Suprapubic skin (tissue), 4 donors: ENCODE measurements around the gene RASD2.

Experiments
- CTCF ChIP-seq, 2 donors: fragments of 200-600 bp in 1 of 2; fragments of 450-650 bp in 1 of 2; sonication (generic) in 1 of 2; IDR thresholded peaks; one replicate each; pipeline ENCODE4 v1.5.1; 2016 to 2019; ENCODE audit warnings: antibody characterized with exemption in 2 of 2, mild to moderate bottlenecking in 1 of 2, moderate library complexity in 1 of 2
- POLR2A ChIP-seq, 2 donors: fragments of 450-650 bp; IDR thresholded peaks; one replicate each; pipeline ENCODE4 v1.6.1; 2017; ENCODE audit warnings: antibody characterized with exemption in 2 of 2, mild to moderate bottlenecking in 2 of 2, moderate library complexity in 2 of 2
- POLR2AphosphoS5 ChIP-seq, 3 donors: sonication (generic); formaldehyde crosslinking; IDR thresholded peaks; one replicate each; pipeline ENCODE4 v1.6.1; 2017; ENCODE audit warnings: antibody characterized with exemption in 3 of 3

GRCh38 chr22:35575116-35575748 lies 34.6 kb downstream of the RASD2 start:
- TF ChIP-seq CTCF (IDR thresholded peaks at IDR 0.05) (no peak), POLR2A (IDR thresholded peaks at IDR 0.05) (no peak), POLR2AphosphoS5 (IDR thresholded peaks at IDR 0.05) (no peak)
